Neural progenitor cell (in vitro differentiated cells): ENCODE data around the gene PNMA8A.

ENCODE experiments used
- CTCF ChIP-seq: fragments of 200-600 bp; sonication (generic); IDR thresholded peaks from 2 replicates; pipeline ENCODE4 v1.5.1; 2017; ENCODE audit warnings: antibody characterized with exemption, mild to moderate bottlenecking
- EZH2phosphoT487 ChIP-seq: fragments of 200-600 bp; sonication (generic); IDR thresholded peaks from 2 replicates; pipeline ENCODE4 v1.6.1; 2017; ENCODE audit warnings: antibody characterized with exemption

GRCh38 chr19:46513461-46514236 is 42.3 kb upstream of the PNMA8A start:
- TF ChIP-seq CTCF = peak; percentile 97
- no peak for TF ChIP-seq EZH2phosphoT487
